Left lung (tissue), 10 donors: ENCODE measurements around the gene BAAT. TPM values are rescaled to one million over a fixed set of nuclear protein-coding genes. Genes with fewer than 3 reads are reported as not detected.

Experiments used
- ATAC-seq: fragments of 200-7000 bp; cut with Tn5 transposase; one replicate; pipeline ENCODE4 v1.9.1; 2020; ENCODE audit warnings: moderate library complexity
- DNase-seq, 4 donors: peaks; one replicate each; pipeline ENCODE4 v3.0.0-alpha.2; 2013 to 2020
- H3K27ac ChIP-seq, 2 donors: fragments of 200-600 bp; sonication (generic) in 1 of 2; one replicate each; pipeline versions ENCODE4 v1.5.0 to v1.8.0; 2020 to 2021
- H3K27me3 ChIP-seq, 2 donors: fragments of 200-600 bp; sonication (generic) in 1 of 2; one replicate each; pipeline versions ENCODE4 v1.5.0 to v1.8.0; 2020 to 2021
- H3K36me3 ChIP-seq, 2 donors: fragments of 200-600 bp; sonication (generic) in 1 of 2; one replicate each; pipeline versions ENCODE4 v1.5.0 to v1.8.0; 2020 to 2021
- H3K4me1 ChIP-seq, 2 donors: fragments of 200-600 bp; one replicate each; pipeline ENCODE4 v1.8.0; 2021
- H3K4me3 ChIP-seq, 2 donors: fragments of 200-600 bp; sonication (generic) in 1 of 2; one replicate each; pipeline versions ENCODE4 v1.5.0 to v1.8.0; 2020 to 2021; ENCODE audit warnings: mild to moderate bottlenecking in 1 of 2
- H3K9me3 ChIP-seq, 2 donors: fragments of 200-600 bp; sonication (generic) in 1 of 2; one replicate each; pipeline versions ENCODE4 v1.5.0 to v1.8.0; 2020 to 2021
- intact Hi-C, 2 donors: fragments of 100-400 bp; cut with DNase I; formaldehyde crosslinking; loops; one replicate each; pipeline versions ENCODE4 v1.11.2 to v1.14.2; 2022
- polyA plus RNA-seq, 6 donors: library from polyadenylated mRNA; unstranded; fragments of 120-200 nt; gene quantifications; one replicate each; pipeline ENCODE4 v1.2.1, GENCODE V29; 2013; ENCODE audit not compliant: insufficient read length in 6 of 6
- total RNA-seq, 2 donors: library from RNA; stranded (reverse); fragmentation: NEBNext Ultra II Directional; extraction: Animal tissue kit (Norgen Biotek cat#: 25700); gene quantifications; one replicate each; pipeline ENCODE4 v1.2.1, GENCODE V29; 2021
- TF ChIP-seq, protein P1 (sequence below), 2 donors: fragments of 200-600 bp; sonication (generic) in 1 of 2; IDR thresholded peaks; one replicate each; pipeline versions ENCODE4 v1.5.0 to v1.8.0; 2021; ENCODE audit warnings: antibody characterized with exemption in 2 of 2
- donor health status: DM: no; HTN: yes; CAD: no.
- donor health status: DM: no; HTN: no; CAD: no.

BAAT gene
- total and polyA plus RNA-seq, 8 donors = 0.28 to 18.6 (median 0.67) TPM

DNA sequence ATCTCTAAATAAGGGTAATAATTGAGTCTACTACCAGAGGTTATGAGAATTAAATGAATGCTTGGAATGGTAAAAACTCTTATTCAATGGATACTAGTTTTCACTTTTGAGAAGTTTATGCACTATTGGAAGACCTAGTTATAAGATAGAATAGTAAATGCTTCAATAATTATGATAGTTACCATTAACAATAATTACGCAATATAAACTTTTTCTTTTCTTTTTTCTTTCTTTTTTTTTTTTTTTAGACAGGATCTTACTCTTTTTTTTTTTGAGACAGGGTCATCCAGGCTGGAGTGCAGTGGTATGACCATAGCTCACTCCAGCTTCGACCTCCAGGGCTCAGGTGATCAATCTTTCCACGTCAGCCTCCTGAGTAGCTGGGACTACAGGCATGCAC lies 44.1 kb upstream of the BAAT start:
- intact Hi-C loops = no loop called here
- H3K4me1 ChIP-seq = no peaks in the 10 kb centered on the region
- H3K27ac ChIP-seq = no peak overlapping the region
- ATAC-seq (no peak), DNase-seq (no peak)
- no peak overlapping the region for H3K4me3 ChIP-seq
- H3K9me3 ChIP-seq = no peaks in the 10 kb centered on the region
- H3K27me3 ChIP-seq = no peaks in the 10 kb centered on the region
- TF ChIP-seq, protein P1, sequence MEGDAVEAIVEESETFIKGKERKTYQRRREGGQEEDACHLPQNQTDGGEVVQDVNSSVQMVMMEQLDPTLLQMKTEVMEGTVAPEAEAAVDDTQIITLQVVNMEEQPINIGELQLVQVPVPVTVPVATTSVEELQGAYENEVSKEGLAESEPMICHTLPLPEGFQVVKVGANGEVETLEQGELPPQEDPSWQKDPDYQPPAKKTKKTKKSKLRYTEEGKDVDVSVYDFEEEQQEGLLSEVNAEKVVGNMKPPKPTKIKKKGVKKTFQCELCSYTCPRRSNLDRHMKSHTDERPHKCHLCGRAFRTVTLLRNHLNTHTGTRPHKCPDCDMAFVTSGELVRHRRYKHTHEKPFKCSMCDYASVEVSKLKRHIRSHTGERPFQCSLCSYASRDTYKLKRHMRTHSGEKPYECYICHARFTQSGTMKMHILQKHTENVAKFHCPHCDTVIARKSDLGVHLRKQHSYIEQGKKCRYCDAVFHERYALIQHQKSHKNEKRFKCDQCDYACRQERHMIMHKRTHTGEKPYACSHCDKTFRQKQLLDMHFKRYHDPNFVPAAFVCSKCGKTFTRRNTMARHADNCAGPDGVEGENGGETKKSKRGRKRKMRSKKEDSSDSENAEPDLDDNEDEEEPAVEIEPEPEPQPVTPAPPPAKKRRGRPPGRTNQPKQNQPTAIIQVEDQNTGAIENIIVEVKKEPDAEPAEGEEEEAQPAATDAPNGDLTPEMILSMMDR (IDR thresholded peaks at IDR 0.05) = no peak
- H3K36me3 ChIP-seq = no peaks in the 10 kb centered on the region

DNA sequence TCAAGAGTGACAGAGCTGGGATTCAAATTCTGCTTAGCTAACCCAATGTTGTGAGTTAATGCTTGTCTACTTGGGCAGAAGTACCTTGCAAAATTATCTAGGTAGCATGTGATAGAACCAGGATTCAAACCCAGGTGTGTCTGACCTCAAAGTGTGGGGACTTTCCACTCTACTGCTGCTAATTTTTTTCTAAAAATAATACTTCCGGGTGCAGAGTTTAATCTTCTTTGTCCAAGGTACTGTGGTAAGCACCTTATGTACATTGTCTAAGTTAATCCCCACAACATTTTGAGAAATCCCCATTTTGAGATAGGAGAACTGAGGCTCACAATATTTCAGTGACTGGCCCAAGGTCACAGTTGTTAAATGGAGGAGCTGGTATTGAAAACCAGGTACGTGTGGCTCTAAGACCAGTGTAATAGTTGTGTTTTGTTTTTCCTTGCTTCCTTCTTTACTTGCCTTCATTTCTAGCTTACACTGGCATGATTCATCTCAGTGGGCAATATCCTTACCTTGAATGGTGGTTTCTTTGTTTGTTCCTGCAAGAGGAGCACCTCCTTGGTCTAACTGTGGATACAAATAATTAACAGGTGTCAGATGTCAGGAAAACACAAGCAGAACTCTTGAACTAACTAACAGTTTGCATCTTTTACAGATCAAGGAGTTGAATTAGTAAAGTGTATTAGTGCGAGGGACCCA lies 43.3 kb upstream of the BAAT start:
- Histone ChIP-seq H3K4me1 (no peaks in the 10 kb centered on the region), H3K27ac (no peak overlapping the region), H3K9me3 (no peaks in the 10 kb centered on the region), H3K4me3 (no peak overlapping the region), H3K36me3 (no peaks in the 10 kb centered on the region), H3K27me3 (no peaks in the 10 kb centered on the region)
- TF ChIP-seq, protein P1 (IDR thresholded peaks at IDR 0.05) = no peak
- DNase-seq (no peak), ATAC-seq (no peak)
- intact Hi-C loops = no loop called here

DNA sequence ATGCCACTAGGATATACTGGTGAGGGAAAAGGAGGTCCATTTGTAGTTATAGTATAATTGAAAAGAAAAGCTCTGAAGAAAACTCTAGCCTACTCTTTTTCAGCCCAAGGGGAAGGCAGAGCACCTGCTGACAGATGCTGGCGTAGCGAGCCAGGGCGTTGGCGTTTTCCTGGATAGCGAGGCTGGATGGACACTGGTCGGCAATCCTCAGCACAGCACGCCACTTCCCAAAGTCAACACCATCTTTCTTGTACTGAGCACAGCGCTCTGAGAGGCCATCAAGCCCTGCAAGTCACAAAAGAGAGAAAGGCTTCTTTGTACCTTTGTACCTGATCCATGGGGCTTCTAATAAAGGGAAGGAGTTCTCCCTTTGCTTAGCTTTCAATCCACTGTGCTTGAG lies 42.6 kb upstream of the BAAT start:
- intact Hi-C loops = no loop called here
- H3K27ac ChIP-seq = no peak overlapping the region
- ATAC-seq (no peak), DNase-seq (no peak)
- H3K9me3 ChIP-seq = no peaks in the 10 kb centered on the region
- H3K4me1 ChIP-seq = no peaks in the 10 kb centered on the region
- TF ChIP-seq, protein P1 (IDR thresholded peaks at IDR 0.05) = no peak
- no peaks in the 10 kb centered on the region for H3K27me3 ChIP-seq
- no peaks in the 10 kb centered on the region for H3K36me3 ChIP-seq
- H3K4me3 ChIP-seq = no peak overlapping the region

DNA sequence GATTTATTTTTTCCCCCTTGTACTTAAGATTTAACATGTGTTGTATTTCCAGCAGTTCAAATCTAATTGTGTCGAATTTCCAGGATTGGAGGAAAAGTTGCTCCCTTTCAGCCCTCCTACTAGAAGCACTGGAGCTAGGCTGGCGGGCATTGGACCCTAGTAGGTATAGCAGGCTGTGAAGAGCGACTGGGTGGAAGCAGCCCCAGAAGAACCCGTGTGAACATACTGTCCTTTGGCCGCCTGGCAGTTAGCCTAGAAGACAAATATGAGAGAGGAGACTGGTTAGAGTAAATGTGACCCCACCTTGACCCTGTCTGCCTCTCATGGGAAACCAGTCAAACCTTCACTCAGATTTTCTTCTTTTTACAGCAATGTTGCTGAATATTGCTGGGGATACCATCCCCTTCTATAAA lies 36.9 kb upstream of the BAAT start:
- H3K36me3 ChIP-seq = no peaks in the 10 kb centered on the region
- DNase-seq = peak in 2 of 4 donors; percentile 11 to 43
- no peaks in the 10 kb centered on the region for H3K4me1 ChIP-seq
- H3K27ac ChIP-seq = no peak overlapping the region
- H3K27me3 ChIP-seq = no peaks in the 10 kb centered on the region
- peaks cover 0 to 23% of the 10 kb centered on the region in 2 donors for H3K9me3 ChIP-seq
- no peak overlapping the region for H3K4me3 ChIP-seq
- ATAC-seq = peak; percentile 72
- TF ChIP-seq, protein P1 (IDR thresholded peaks at IDR 0.05) = no peak
- intact Hi-C loops = no loop called here

DNA sequence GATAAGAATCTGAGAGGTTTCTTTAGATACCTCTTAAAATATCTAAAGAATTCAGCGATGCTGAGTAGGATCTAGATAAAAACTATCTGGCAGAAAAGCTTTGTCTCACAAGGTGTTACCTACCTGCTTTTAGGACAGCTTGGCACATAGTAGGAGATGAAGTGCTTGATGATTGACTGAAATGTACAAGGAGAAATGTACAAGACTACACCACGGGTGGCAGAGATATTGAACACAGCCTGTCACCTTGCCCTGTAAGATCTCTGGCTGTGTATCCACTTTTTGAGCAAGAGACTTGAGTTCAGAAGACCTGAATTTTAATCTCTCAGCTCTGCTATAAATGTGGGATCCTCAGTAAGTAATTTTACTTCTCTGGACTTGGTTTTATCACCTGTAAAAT lies 35.1 kb upstream of the BAAT start:
- no peaks in the 10 kb centered on the region for H3K27me3 ChIP-seq
- TF ChIP-seq, protein P1 (IDR thresholded peaks at IDR 0.05) = no peak
- H3K4me3 ChIP-seq = no peak overlapping the region
- H3K36me3 ChIP-seq = no peaks in the 10 kb centered on the region
- H3K9me3 ChIP-seq = peaks cover 0 to 38% of the 10 kb centered on the region in 2 donors
- no peaks in the 10 kb centered on the region for H3K4me1 ChIP-seq
- no peak overlapping the region for H3K27ac ChIP-seq
- DNase-seq (no peak), ATAC-seq (no peak)
- intact Hi-C loops = no loop called here
